ENCODE measurements around the gene EIF3I. TPM values are rescaled to one million over a fixed set of nuclear protein-coding genes. Genes with fewer than 3 reads are reported as not detected.

The EIF3I gene
- polyA plus RNA-seq, 1 of the 3 experiments (the other 2 are of a cell fraction), result 479 TPM

- Histone ChIP-seq H3F3A (replicated peaks; ENCODE audit: insufficient read depth) (no peaks in the 10 kb centered on the region), H3K4me3 (ENCODE audit: low read depth in 2 of 2, low read length in 1 of 2) (peak overlapping the region; percentile 59 to 79), H3K27ac (ENCODE audit: low read depth in 2 of 2, low read length in 1 of 2) (peak overlapping the region; percentile 79 to 83), H3K36me3 (replicated peaks in 1 of 2; ENCODE audit: control insufficient read depth in 1 of 2, insufficient read depth in 2 of 2, low read length in 1 of 2) (peaks cover 23 to 30% of the 10 kb centered on the region in 2 experiments), H3K27me3 (ENCODE audit: insufficient read depth) (no peaks in the 10 kb centered on the region), H3K9me2 (no peaks in the 10 kb centered on the region), H3K9me3 (no peaks in the 10 kb centered on the region), H3K79me2 (ENCODE audit: insufficient read depth) (peaks cover 66% of the 10 kb centered on the region), H2AFZ (ENCODE audit: low read depth) (peak overlapping the region; percentile 89), H3K4me2 (peak overlapping the region; percentile 90), H4K20me1 (ENCODE audit: insufficient read depth) (no peaks in the 10 kb centered on the region), H3K4me1 (ENCODE audit: control insufficient read depth in 1 of 2, insufficient read depth in 2 of 2, low read depth in 1 of 2, low read length in 1 of 2) (peaks cover 8 to 17% of the 10 kb centered on the region in 2 experiments; a peak in 3 of 4 replicates), H3K9ac (peak overlapping the region; percentile 99)
- ChIA-PET POLR2A (interaction anchor here (1.4 kb wide), 1 partner anchor 9 kb away, joined by 3 read pairs; no protein-coding TSS in a partner anchor), CTCF (interaction anchor here (4.3 kb wide), 1 partner anchor 18 kb away, joined by 20 read pairs; no protein-coding TSS in a partner anchor)
- WGBS (ENCODE audit: low lambda C conversion rate), result 8% methylated on average over 6 of the region's 13 CpGs
- TF ChIP-seq RAD21 (IDR thresholded peaks at IDR 0.05; ENCODE audit: low read length) (no peak), MXI1 (IDR thresholded peaks at IDR 0.05; ENCODE audit: low read depth, low read length) (no peak), MAX (IDR thresholded peaks at IDR 0.05; ENCODE audit: low read depth) (no peak), FOXJ3 (CRISPR knock-in tag; IDR thresholded peaks at IDR 0.05) (no peak), EP300 (IDR thresholded peaks at IDR 0.05; ENCODE audit: borderline replicate concordance in 1 of 2, low read depth in 1 of 2, low read length in 1 of 2) (no peak), CTCF (IDR thresholded peaks at IDR 0.05) (no peak), NFIC (IDR thresholded peaks at IDR 0.05; ENCODE audit: borderline replicate concordance) (no peak), SIN3A (IDR thresholded peaks at IDR 0.05; ENCODE audit: borderline replicate concordance, low read depth, low read length) (no peak), TEAD4 (IDR thresholded peaks at IDR 0.05; ENCODE audit: borderline replicate concordance, insufficient read depth) (no peak), EZH2phosphoT487 (IDR thresholded peaks at IDR 0.05; ENCODE audit: borderline replicate concordance, low read depth) (no peak), RCOR1 (IDR thresholded peaks at IDR 0.05; ENCODE audit: low read length) (no peak), SMC3 (IDR thresholded peaks at IDR 0.05; ENCODE audit: low read depth, low read length) (no peak), GABPA (IDR thresholded peaks at IDR 0.05; ENCODE audit: low read depth) (no peak), USF2 (IDR thresholded peaks at IDR 0.05; ENCODE audit: borderline replicate concordance, low read depth, low read length) (no peak), RFX5 (IDR thresholded peaks at IDR 0.05; ENCODE audit: low read length) (no peak), POLR2AphosphoS5 (IDR thresholded peaks at IDR 0.05; ENCODE audit: low read depth, low read length) (no peak), TAF1 (IDR thresholded peaks at IDR 0.05; ENCODE audit: borderline replicate concordance, low read depth, low read length) (no peak), RXRA (IDR thresholded peaks at IDR 0.05; ENCODE audit: borderline replicate concordance, low read depth) (no peak)
- no peak for DNase-seq
Measured at GRCh38 chr1:32221581-32221979, 627 bp upstream of the EIF3I start.

Measured in SK-N-SH (cell line).